A549 (cell line): ENCODE measurements around the gene FBXL22. TPM values are rescaled to one million over a fixed set of nuclear protein-coding genes. Genes with fewer than 3 reads are reported as not detected.

ENCODE experiments used
- ATAC-seq, 2 experiments: fragments of 200-7000 bp in 1 of 2; fragments of >200 bp in 1 of 2; cut with Nextera tagmentation in 1 of 2; cut with Tn5 transposase in 1 of 2; 3 replicates each; pipeline versions ENCODE4 v1.8.0 to v1.9.1; 2018 to 2020; ENCODE audit warnings: mild to moderate bottlenecking in 1 of 2, moderate library complexity in 1 of 2
- CTCF ChIA-PET: fragments of 300-600 bp; sonication (Branson Sonifier 250); formaldehyde crosslinking; extraction: SDS; loops from one replicate; lab custom pipeline; 2021; ENCODE audit warnings: antibody characterized with exemption, inconsistent platforms; lab: Yijun Ruan, JAX
- POLR2A ChIA-PET: fragments of 350-600 bp; formaldehyde crosslinking; extraction: SDS; loops from one replicate; lab custom pipeline; 2021; ENCODE audit warnings: antibody characterized with exemption, inconsistent platforms; lab: Yijun Ruan, JAX
- DNase-seq, 2 experiments: peaks; one replicate each; pipeline versions ENCODE4 v3.0.0 to v3.0.0-alpha.2; 2011 to 2016; ENCODE audit warnings: low read depth in 1 of 2, low spot score in 1 of 2
- FAIRE-seq: peaks from 2 replicates; lab custom pipeline; 2011; peaks lifted over from hg19 to GRCh38; lab: Jason Lieb, UNC
- H3K27ac ChIP-seq, 2 experiments: fragments of >200 bp; sonication (Bioruptor Twin); formaldehyde crosslinking; 3 replicates each; pipeline ENCODE4 v1.5.1; 2016 to 2017
- H3K4me1 ChIP-seq: fragments of >200 bp; sonication (Bioruptor Twin); formaldehyde crosslinking; 3 replicates; pipeline ENCODE4 v1.6.1; 2016
- H3K4me2 ChIP-seq: fragments of >200 bp; sonication (Bioruptor Twin); formaldehyde crosslinking; 3 replicates; pipeline ENCODE4 v1.6.1; 2016
- H3K4me3 ChIP-seq: fragments of >200 bp; sonication (Bioruptor Twin); formaldehyde crosslinking; 3 replicates; pipeline ENCODE4 v1.5.1; 2016
- H3K9me3 ChIP-seq: fragments of >200 bp; sonication (Bioruptor Twin); formaldehyde crosslinking; 3 replicates; pipeline ENCODE4 v1.6.1; 2016
- CBX8 ChIP-seq: fragments of 200-600 bp; sonication (generic); IDR thresholded peaks from 2 replicates; pipeline ENCODE4 v1.6.1; 2016
- CEBPB ChIP-seq, 2 experiments: fragments of >200 bp in 1 of 2; sonication (Bioruptor Twin) in 1 of 2; formaldehyde crosslinking in 1 of 2; IDR thresholded peaks; 2 replicates each; pipeline ENCODE4 v1.6.1; 2012 to 2016
- CHD2 ChIP-seq: fragments of 150-350 bp; IDR thresholded peaks from 2 replicates; pipeline ENCODE4 v1.6.1; 2014; ENCODE audit warnings: low read length; ENCODE audit not compliant: partially characterized antibody
- EHMT2 ChIP-seq: fragments of 200-600 bp; sonication (generic); IDR thresholded peaks from 2 replicates; pipeline ENCODE4 v1.6.1; 2016; ENCODE audit warnings: antibody characterized with exemption, low read depth, mild to moderate bottlenecking, moderate library complexity
- GATA3 ChIP-seq: IDR thresholded peaks from 2 replicates; pipeline ENCODE4 v1.6.1; 2012; ENCODE audit warnings: borderline replicate concordance
- HEYL ChIP-seq: fragments of 250-450 bp; sonication (Bioruptor Pico); IDR thresholded peaks from 2 replicates; pipeline ENCODE4 v1.8.0; 2021; ENCODE audit warnings: mild to moderate bottlenecking, moderate library complexity
- HOXA7 ChIP-seq: fragments of 250-450 bp; sonication (Bioruptor Pico); IDR thresholded peaks from 2 replicates; pipeline ENCODE4 v1.5.0; 2020; ENCODE audit warnings: mild to moderate bottlenecking, moderate library complexity
- HOXB13 ChIP-seq: fragments of 250-450 bp; sonication (Bioruptor Pico); IDR thresholded peaks from 2 replicates; pipeline ENCODE4 v1.5.0; 2020; ENCODE audit warnings: low read depth, mild to moderate bottlenecking, moderate library complexity
- HOXB5 ChIP-seq: fragments of 250-450 bp; sonication (Bioruptor Pico); IDR thresholded peaks from 2 replicates; pipeline ENCODE4 v1.5.0; 2020; ENCODE audit warnings: mild to moderate bottlenecking, moderate library complexity
- JUN ChIP-seq, 2 experiments: fragments of >200 bp; sonication (Bioruptor Twin); formaldehyde crosslinking; IDR thresholded peaks; 2 replicates in 1 of 2; 3 replicates in 1 of 2; pipeline ENCODE4 v1.6.1; 2016 to 2017
- KDM1A ChIP-seq: fragments of 200-600 bp; sonication (generic); IDR thresholded peaks from 2 replicates; pipeline ENCODE4 v1.6.1; 2016; ENCODE audit warnings: low read depth, mild to moderate bottlenecking
- MAZ ChIP-seq: fragments of 150-350 bp; IDR thresholded peaks from 2 replicates; pipeline ENCODE4 v1.6.1; 2014; ENCODE audit warnings: antibody characterized with exemption, low read depth, low read length, borderline replicate concordance
- NFE2L2 ChIP-seq: fragments of 150-350 bp; conservative IDR thresholded peaks from 2 replicates; pipeline ENCODE4 v1.6.1; 2014; ENCODE audit warnings: low read length
- NPAS2 ChIP-seq: fragments of 250-450 bp; sonication (Bioruptor Pico); IDR thresholded peaks from 2 replicates; pipeline ENCODE4 v1.8.0; 2022; ENCODE audit warnings: mild to moderate bottlenecking, moderate library complexity, borderline replicate concordance
- POLR2A ChIP-seq: IDR thresholded peaks from 2 replicates; pipeline ENCODE4 v1.6.1; 2012; ENCODE audit warnings: mild to moderate bottlenecking, low read length
- RAD21 ChIP-seq, 2 experiments: fragments of >200 bp in 1 of 2; sonication (Bioruptor Twin) in 1 of 2; formaldehyde crosslinking in 1 of 2; IDR thresholded peaks in 1 of 2; conservative IDR thresholded peaks in 1 of 2; 2 replicates in 1 of 2; 3 replicates in 1 of 2; pipeline ENCODE4 v1.6.1; 2012 to 2018; ENCODE audit warnings: inconsistent platforms in 1 of 2
- RARB ChIP-seq: fragments of 250-450 bp; sonication (Bioruptor Pico); IDR thresholded peaks from 2 replicates; pipeline ENCODE4 v1.8.0; 2021; ENCODE audit warnings: mild to moderate bottlenecking, moderate library complexity
- ZC3H11A ChIP-seq: fragments of 450-650 bp; IDR thresholded peaks from 2 replicates; pipeline ENCODE4 v1.6.1; 2014; ENCODE audit warnings: antibody characterized with exemption, mild to moderate bottlenecking
- ZFP36 ChIP-seq: fragments of 450-650 bp; IDR thresholded peaks from 2 replicates; pipeline ENCODE4 v1.6.1; 2014; ENCODE audit warnings: borderline replicate concordance; ENCODE audit not compliant: partially characterized antibody
- ZNF302 ChIP-seq: fragments of 250-450 bp; sonication (Bioruptor Pico); IDR thresholded peaks from 2 replicates; pipeline ENCODE4 v1.9.0; 2021; ENCODE audit warnings: inconsistent platforms, mild to moderate bottlenecking, moderate library complexity
- WGBS: methylation state at CpG from one replicate; pipeline ENCODE4 v1.1.6; 2017; ENCODE audit errors: missing lambda C conversion rate; 5-methylcytosine and 5-hydroxymethylcytosine counted together
- polyA plus RNA-seq, 4 experiments: library from polyadenylated mRNA; depleted of rRNA in 3 of 4; stranded (reverse); fragments of >200 nt; fragmentation: RNase III in 1 of 4; extraction: RNeasy Plus Mini Kit Qiagen cat#74134 plus additional on column Dnase treatment in 1 of 4; gene quantifications; 2 replicates in 3 of 4; 3 replicates in 1 of 4; pipeline ENCODE4 v1.2.3, GENCODE V29; 2011 to 2017
- TF ChIP-seq, protein P1 (sequence below): fragments of >200 bp; sonication (Bioruptor Twin); formaldehyde crosslinking; IDR thresholded peaks from 3 replicates; pipeline ENCODE4 v1.6.1; 2016
- TF ChIP-seq, protein P2 (sequence below): fragments of 150-350 bp; IDR thresholded peaks from 2 replicates; pipeline ENCODE4 v1.6.1; 2014; ENCODE audit warnings: low read depth, mild to moderate bottlenecking, low read length
- TF ChIP-seq, protein P3 (sequence below): IDR thresholded peaks from 2 replicates; pipeline ENCODE4 v1.6.1; 2012
- TF ChIP-seq, protein P4 (sequence below): fragments of 450-650 bp; IDR thresholded peaks from 2 replicates; pipeline ENCODE4 v1.6.1; 2014; ENCODE audit warnings: antibody characterized with exemption
- TF ChIP-seq, protein P5 (sequence below): fragments of 250-450 bp; sonication (Bioruptor Pico); IDR thresholded peaks from 2 replicates; pipeline ENCODE4 v1.5.0; 2020; ENCODE audit warnings: low read depth, mild to moderate bottlenecking, moderate library complexity

The FBXL22 gene
- polyA plus RNA-seq, 2 of the 4 experiments (the other 2 are of a cell fraction): 0.18 to 0.23 TPM

DNA sequence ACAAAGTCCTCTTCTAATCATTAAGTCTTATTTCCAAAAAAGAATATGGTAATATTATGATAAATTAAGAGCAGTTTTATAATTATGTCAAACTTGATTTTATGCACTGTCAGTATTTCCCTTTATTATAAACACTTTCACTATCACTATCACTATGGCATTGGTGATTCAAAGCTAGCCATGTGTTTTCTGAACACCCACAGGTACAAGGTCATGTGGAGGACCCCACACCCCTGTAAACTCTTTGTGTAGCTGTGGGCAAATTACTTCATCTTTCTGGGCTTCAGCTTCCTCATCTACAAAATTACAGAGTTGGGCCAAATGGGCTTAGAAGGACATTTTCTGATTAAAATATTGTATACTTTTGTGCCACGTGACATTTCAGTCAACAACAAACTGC is 41.7 kb downstream of the FBXL22 start (continued):
- TF ChIP-seq POLR2A (no peak), RAD21 (conservative IDR thresholded peaks at IDR 0.05 in 1 of 2, IDR thresholded peaks at IDR 0.05 in 1 of 2) (no peak), HEYL (CRISPR knock-in tag) (no peak), HOXA7 (no peak), KDM1A (no peak), RARB (CRISPR knock-in tag) (no peak)
- TF ChIP-seq, all 56 proteins: peak for 0

DNA sequence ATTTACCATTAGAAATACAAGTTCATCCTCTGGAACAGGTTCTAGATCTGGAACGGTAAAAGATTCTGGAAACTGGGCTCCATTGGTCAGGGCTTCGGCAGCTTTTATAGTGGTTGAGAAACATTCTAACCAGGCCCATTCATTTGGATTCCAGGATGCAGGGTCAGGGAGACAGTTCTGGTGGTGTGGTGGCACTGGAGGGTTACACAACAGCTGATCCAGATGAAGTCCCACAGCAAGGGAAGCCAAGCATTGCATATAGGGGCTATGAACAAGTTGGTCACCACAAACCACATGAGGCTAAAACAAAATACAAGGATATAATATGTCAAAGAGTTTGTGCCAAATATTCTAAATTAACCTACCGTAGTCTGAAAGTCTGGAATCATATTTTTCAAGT is 43.0 kb downstream of the FBXL22 start:
- CTCF ChIA-PET: interaction anchor here (0.7 to 2.3 kb wide), 4 partner anchors 13 to 427 kb away, joined by 3 to 7 read pairs (median 4); no protein-coding TSS in a partner anchor
- Histone ChIP-seq H3K27ac (no peak overlapping the region), H3K4me2 (no peak overlapping the region), H3K4me3 (no peak overlapping the region), H3K4me1 (no peaks in the 10 kb centered on the region), H3K9me3 (no peaks in the 10 kb centered on the region)
- ATAC-seq: no peak
- FAIRE-seq: peak; percentile 59
- POLR2A ChIA-PET: no interaction called here
- WGBS: 95% methylated on average over 3 of the region's 3 CpGs
- no peak for DNase-seq
- TF ChIP-seq HOXB5 (CRISPR knock-in tag) (no peak), CHD2 (no peak), HOXB13 (no peak), GATA3 (no peak), JUN (IDR thresholded peaks at IDR 0.05) (no peak), CEBPB (IDR thresholded peaks at IDR 0.05) (no peak), CBX8 (no peak), ZC3H11A (no peak), MAZ (no peak), ZNF302 (CRISPR knock-in tag) (no peak), NFE2L2 (no peak), ZFP36 (no peak), RAD21 (conservative IDR thresholded peaks at IDR 0.05 in 1 of 2, IDR thresholded peaks at IDR 0.05 in 1 of 2) (no peak), EHMT2 (no peak), NPAS2 (CRISPR knock-in tag) (no peak)
- TF ChIP-seq, protein P1, sequence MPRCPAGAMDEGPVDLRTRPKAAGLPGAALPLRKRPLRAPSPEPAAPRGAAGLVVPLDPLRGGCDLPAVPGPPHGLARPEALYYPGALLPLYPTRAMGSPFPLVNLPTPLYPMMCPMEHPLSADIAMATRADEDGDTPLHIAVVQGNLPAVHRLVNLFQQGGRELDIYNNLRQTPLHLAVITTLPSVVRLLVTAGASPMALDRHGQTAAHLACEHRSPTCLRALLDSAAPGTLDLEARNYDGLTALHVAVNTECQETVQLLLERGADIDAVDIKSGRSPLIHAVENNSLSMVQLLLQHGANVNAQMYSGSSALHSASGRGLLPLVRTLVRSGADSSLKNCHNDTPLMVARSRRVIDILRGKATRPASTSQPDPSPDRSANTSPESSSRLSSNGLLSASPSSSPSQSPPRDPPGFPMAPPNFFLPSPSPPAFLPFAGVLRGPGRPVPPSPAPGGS: no peak
- TF ChIP-seq, protein P2, sequence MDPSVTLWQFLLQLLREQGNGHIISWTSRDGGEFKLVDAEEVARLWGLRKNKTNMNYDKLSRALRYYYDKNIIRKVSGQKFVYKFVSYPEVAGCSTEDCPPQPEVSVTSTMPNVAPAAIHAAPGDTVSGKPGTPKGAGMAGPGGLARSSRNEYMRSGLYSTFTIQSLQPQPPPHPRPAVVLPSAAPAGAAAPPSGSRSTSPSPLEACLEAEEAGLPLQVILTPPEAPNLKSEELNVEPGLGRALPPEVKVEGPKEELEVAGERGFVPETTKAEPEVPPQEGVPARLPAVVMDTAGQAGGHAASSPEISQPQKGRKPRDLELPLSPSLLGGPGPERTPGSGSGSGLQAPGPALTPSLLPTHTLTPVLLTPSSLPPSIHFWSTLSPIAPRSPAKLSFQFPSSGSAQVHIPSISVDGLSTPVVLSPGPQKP: no peak
- TF ChIP-seq, protein P3, sequence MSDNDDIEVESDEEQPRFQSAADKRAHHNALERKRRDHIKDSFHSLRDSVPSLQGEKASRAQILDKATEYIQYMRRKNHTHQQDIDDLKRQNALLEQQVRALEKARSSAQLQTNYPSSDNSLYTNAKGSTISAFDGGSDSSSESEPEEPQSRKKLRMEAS: no peak
- TF ChIP-seq, protein P4, sequence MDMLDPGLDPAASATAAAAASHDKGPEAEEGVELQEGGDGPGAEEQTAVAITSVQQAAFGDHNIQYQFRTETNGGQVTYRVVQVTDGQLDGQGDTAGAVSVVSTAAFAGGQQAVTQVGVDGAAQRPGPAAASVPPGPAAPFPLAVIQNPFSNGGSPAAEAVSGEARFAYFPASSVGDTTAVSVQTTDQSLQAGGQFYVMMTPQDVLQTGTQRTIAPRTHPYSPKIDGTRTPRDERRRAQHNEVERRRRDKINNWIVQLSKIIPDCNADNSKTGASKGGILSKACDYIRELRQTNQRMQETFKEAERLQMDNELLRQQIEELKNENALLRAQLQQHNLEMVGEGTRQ: no peak
- TF ChIP-seq, protein P5, sequence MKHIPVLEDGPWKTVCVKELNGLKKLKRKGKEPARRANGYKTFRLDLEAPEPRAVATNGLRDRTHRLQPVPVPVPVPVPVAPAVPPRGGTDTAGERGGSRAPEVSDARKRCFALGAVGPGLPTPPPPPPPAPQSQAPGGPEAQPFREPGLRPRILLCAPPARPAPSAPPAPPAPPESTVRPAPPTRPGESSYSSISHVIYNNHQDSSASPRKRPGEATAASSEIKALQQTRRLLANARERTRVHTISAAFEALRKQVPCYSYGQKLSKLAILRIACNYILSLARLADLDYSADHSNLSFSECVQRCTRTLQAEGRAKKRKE: no peak

Other genes with a start within 250 kb of the FBXL22 start
- gene CA12, start 215.5 kb upstream of the FBXL22 start, polyA plus RNA-seq (2011; rRNA removed): 323 and 389 TPM in 2 replicates
- gene CA12, start 215.5 kb upstream of the FBXL22 start, polyA plus RNA-seq (2017; fragmentation: RNase III; extraction: RNeasy Plus Mini Kit Qiagen cat#74134 plus additional on column Dnase treatment): 122 to 129 TPM (median 126 TPM) in 3 replicates
- 97.4 and 99.1 TPM in 2 replicates for gene USP3, start 92.8 kb upstream of the FBXL22 start, polyA plus RNA-seq (2011; rRNA removed)
- 41.8 to 43.2 TPM (median 42.8 TPM) in 3 replicates for gene USP3, start 92.8 kb upstream of the FBXL22 start, polyA plus RNA-seq (2017; fragmentation: RNase III; extraction: RNeasy Plus Mini Kit Qiagen cat#74134 plus additional on column Dnase treatment)
- gene HERC1, start 236.6 kb downstream of the FBXL22 start, polyA plus RNA-seq (2011; rRNA removed): 24.1 and 34.1 TPM in 2 replicates
- gene HERC1, start 236.6 kb downstream of the FBXL22 start, polyA plus RNA-seq (2017; fragmentation: RNase III; extraction: RNeasy Plus Mini Kit Qiagen cat#74134 plus additional on column Dnase treatment): 11.4 to 13.5 TPM (median 12.2 TPM) in 3 replicates